HPDE6-E6E7 (cell line): Measurements from ENCODE around the gene CDK14.

ENCODE experiments used
- DNase-seq: peaks from one replicate; pipeline ENCODE4 v3.0.0; 2011; ENCODE audit warnings: missing footprints; ENCODE audit errors: extremely low spot score

CDK14 gene

GRCh38 chr7:90595801-90596670 lies at the start of gene CDK14:
Gene CDK14 (plus strand): TSS chr7:90596321. CDS start chr7:90596628, 307 bp downstream.
- DNase-seq: peak; percentile 61

GRCh38 chr7:90551036-90551435 lies 45.1 kb upstream of the CDK14 start:
- DNase-seq: no peak

GRCh38 chr7:90552521-90552920 lies 43.6 kb upstream of the CDK14 start:
- peak; percentile 22 for DNase-seq

GRCh38 chr7:90560730-90561129 lies 35.4 kb upstream of the CDK14 start:
- no peak for DNase-seq

- no peak for DNase-seq
Observed at GRCh38 chr7:90563286-90563685, 32.8 kb upstream of the CDK14 start.

- no peak for DNase-seq
Observed at GRCh38 chr7:90564455-90564854, 31.7 kb upstream of the CDK14 start.

- DNase-seq: no peak
Observed at GRCh38 chr7:90568213-90568612, 27.9 kb upstream of the CDK14 start.

- DNase-seq: no peak
Observed at GRCh38 chr7:90569368-90569767, 26.8 kb upstream of the CDK14 start.

- no peak for DNase-seq
Observed at GRCh38 chr7:90570373-90570959, 25.7 kb upstream of the CDK14 start.

GRCh38 chr7:90574146-90574819 lies 21.8 kb upstream of the CDK14 start:
- no peak for DNase-seq

GRCh38 chr7:90574820-90575187 lies 21.3 kb upstream of the CDK14 start:
- DNase-seq: no peak

- peak; percentile 20 for DNase-seq
Observed at GRCh38 chr7:90579181-90579688, 16.9 kb upstream of the CDK14 start.

- DNase-seq: no peak
Observed at GRCh38 chr7:90580051-90580450, 16.1 kb upstream of the CDK14 start.

GRCh38 chr7:90582164-90582563 lies 14.0 kb upstream of the CDK14 start:
- DNase-seq: no peak

- no peak for DNase-seq
Observed at GRCh38 chr7:90584378-90584777, 11.7 kb upstream of the CDK14 start.

- DNase-seq: no peak
Observed at GRCh38 chr7:90586091-90586490, 10.0 kb upstream of the CDK14 start.

- no peak for DNase-seq
Observed at GRCh38 chr7:90587766-90588165, 8.4 kb upstream of the CDK14 start.

GRCh38 chr7:90592033-90592432 lies 4.1 kb upstream of the CDK14 start:
- DNase-seq: no peak

- no peak for DNase-seq
Observed at GRCh38 chr7:90593205-90593604, 2.9 kb upstream of the CDK14 start.

- peak; percentile 77 for DNase-seq
Observed at GRCh38 chr7:90594751-90595317, 1.3 kb upstream of the CDK14 start.

GRCh38 chr7:90595342-90595800 lies 750 bp upstream of the CDK14 start:
- DNase-seq: no peak
